Measurements from ENCODE around the gene CERKL. TPM values are rescaled to one million over a fixed set of nuclear protein-coding genes. Genes with fewer than 3 reads are reported as not detected.
"Not testable (repeated sequence)": the region's sequence is repeated elsewhere in the genome, so short reads cannot be mapped to it uniquely, and the experiment has no call there.

CERKL gene
- under 1 TPM in 1 of 5 donors, not detected in 4; 0.06 TPM for total RNA-seq
- total RNA-seq (2013), result not detected
- 0 to 0.52 (median 0.05) reads per million in 29 experiments for total RNA-seq

GRCh38 chr2:181656450-181657291, at the start of gene CERKL:
Gene CERKL (minus strand): TSS chr2:181657105. CDS start chr2:181657006, 99 bp downstream.
- H3K27ac Mint-ChIP-seq, result no peak within 1 kb of the TSS
- POLR2A ChIA-PET, result no interaction called here
- peaks cover 33 to 63% of the 10 kb centered on the region in 2 donors for H3K27me3 Mint-ChIP-seq

DNA sequence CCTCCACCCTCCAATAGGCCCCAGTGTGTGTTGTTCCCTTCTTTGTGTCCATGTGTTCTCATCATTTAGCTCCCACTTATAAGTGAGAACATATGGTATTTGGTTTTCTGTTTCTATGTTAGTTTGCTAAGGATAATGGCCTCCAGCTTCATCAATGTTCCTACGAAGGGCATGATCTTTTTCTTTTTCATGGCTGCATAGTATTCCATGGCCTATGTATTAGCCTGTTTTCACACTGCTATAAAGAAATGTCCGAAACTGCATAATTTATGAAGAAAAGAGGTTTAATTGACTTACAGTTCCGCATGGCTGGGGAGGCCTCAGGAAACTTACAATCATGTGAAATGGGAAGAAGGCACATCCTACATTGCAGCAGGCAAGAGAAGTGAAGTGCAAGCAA, 45.6 kb upstream of the CERKL start:
- DNase-seq; H3K4me1 Mint-ChIP-seq; ATAC-seq (replicated peaks in 1 of 4); H3K36me3 ChIP-seq (ENCODE audit: control insufficient read depth in 2 of 2, extremely low read depth in 1 of 2, insufficient read depth in 1 of 2, low read length in 1 of 2); H3K4me1 ChIP-seq (ENCODE audit: control insufficient read depth in 1 of 2, extremely low read depth in 1 of 2, insufficient read depth in 2 of 2, low read length in 2 of 2); H3K27me3 ChIP-seq (replicated peaks in 1 of 2; ENCODE audit: control insufficient read depth in 2 of 2, extremely low read depth in 1 of 2, insufficient read depth in 2 of 2, low read length in 1 of 2); H3K27ac ChIP-seq (ENCODE audit: low read length); H3K4me3 ChIP-seq (ENCODE audit: control insufficient read depth in 1 of 2, extremely low read depth in 1 of 2, low read length in 1 of 2); H3K9me3 Mint-ChIP-seq; H3K4me3 Mint-ChIP-seq; H3K9me3 ChIP-seq; H3K27ac Mint-ChIP-seq; POLR2A ChIA-PET; H3K36me3 Mint-ChIP-seq; CTCF ChIA-PET: not testable (repeated sequence)
- H3K27me3 Mint-ChIP-seq, result peaks cover 10 to 13% of the 10 kb centered on the region in 2 donors
- 84% methylated on average over 3 of the region's 3 CpGs for WGBS (ENCODE audit: insufficient coverage)

More at GRCh38 chr2:181656450-181657291, at the start of gene CERKL:
- DNase-seq (peak in 6 of 35 experiments; percentile 0 to 7 (median 4)), ATAC-seq (replicated peaks in 1 of 4) (peak; percentile 42 to 61 (median 54))
- Mint-ChIP-seq H3K4me1 (peaks cover 8 to 12% (median 9%) of the 10 kb centered on the region in 3 donors), H3K4me3 (peak within 1 kb of the TSS; percentile 66 to 85 (median 75)), H3K9me3 (no peaks in the 10 kb centered on the region), H3K36me3 (no peaks in the 10 kb centered on the region)
- H3K36me3 ChIP-seq (ENCODE audit: control insufficient read depth in 2 of 2, extremely low read depth in 1 of 2, insufficient read depth in 1 of 2, low read length in 1 of 2), result no peaks in the 10 kb centered on the region
- peaks cover 0 to 21% of the 10 kb centered on the region in 2 experiments for H3K27me3 ChIP-seq (replicated peaks in 1 of 2; ENCODE audit: control insufficient read depth in 2 of 2, extremely low read depth in 1 of 2, insufficient read depth in 2 of 2, low read length in 1 of 2)
- WGBS (ENCODE audit: insufficient coverage), result 9% methylated on average over 56 of the region's 70 CpGs
- no peaks in the 10 kb centered on the region for H3K9me3 ChIP-seq
- peaks cover 0 to 9% of the 10 kb centered on the region in 2 experiments for H3K4me1 ChIP-seq (ENCODE audit: control insufficient read depth in 1 of 2, extremely low read depth in 1 of 2, insufficient read depth in 2 of 2, low read length in 2 of 2)
- H3K27ac ChIP-seq (ENCODE audit: low read length), result no peak within 1 kb of the TSS
- CTCF ChIA-PET, result no interaction called here
- H3K4me3 ChIP-seq (ENCODE audit: control insufficient read depth in 1 of 2, extremely low read depth in 1 of 2, low read length in 1 of 2), result peak within 1 kb of the TSS; percentile 32 to 67

DNA sequence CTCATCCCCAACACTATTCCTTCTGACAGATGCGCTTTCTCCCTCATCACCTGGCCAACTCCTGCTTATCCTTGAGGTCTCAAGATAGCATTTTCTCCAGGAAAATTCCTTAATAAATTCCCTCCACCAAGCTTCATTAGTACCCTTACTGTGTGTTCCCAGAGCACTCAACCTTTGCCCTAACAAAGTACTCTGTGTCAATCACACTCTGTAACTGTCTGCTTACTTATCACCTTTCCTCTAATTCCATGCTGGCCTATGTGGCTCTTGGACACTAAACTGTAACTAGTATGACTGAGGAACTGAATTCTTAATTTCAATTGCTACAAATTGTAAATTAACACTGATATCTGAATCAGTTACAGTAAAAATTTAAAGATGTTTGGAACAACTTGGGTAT, 41.3 kb upstream of the CERKL start:
- Mint-ChIP-seq H3K4me3 (no peak overlapping the region), H3K9me3 (peaks cover 0 to 5% (median 0%) of the 10 kb centered on the region in 3 donors), H3K27ac (no peak overlapping the region), H3K36me3 (peaks cover 4% of the 10 kb centered on the region), H3K27me3 (peaks cover 18 to 22% of the 10 kb centered on the region in 2 donors), H3K4me1 (no peaks in the 10 kb centered on the region)
- ChIA-PET POLR2A (no interaction called here), CTCF (no interaction called here)
- Histone ChIP-seq H3K4me3 (ENCODE audit: control insufficient read depth in 1 of 2, extremely low read depth in 1 of 2, low read length in 1 of 2) (no peak overlapping the region), H3K27ac (ENCODE audit: low read length) (no peak overlapping the region), H3K4me1 (ENCODE audit: control insufficient read depth in 1 of 2, extremely low read depth in 1 of 2, insufficient read depth in 2 of 2, low read length in 2 of 2) (no peaks in the 10 kb centered on the region), H3K27me3 (replicated peaks in 1 of 2; ENCODE audit: control insufficient read depth in 2 of 2, extremely low read depth in 1 of 2, insufficient read depth in 2 of 2, low read length in 1 of 2) (peaks cover 0 to 3% of the 10 kb centered on the region in 2 experiments), H3K36me3 (ENCODE audit: control insufficient read depth in 2 of 2, extremely low read depth in 1 of 2, insufficient read depth in 1 of 2, low read length in 1 of 2) (no peaks in the 10 kb centered on the region), H3K9me3 (no peaks in the 10 kb centered on the region)
- WGBS (ENCODE audit: insufficient coverage), result 91% methylated on average over 1 of the region's 1 CpG
- no peak for ATAC-seq (replicated peaks in 1 of 4)
- DNase-seq, result no peak

DNA sequence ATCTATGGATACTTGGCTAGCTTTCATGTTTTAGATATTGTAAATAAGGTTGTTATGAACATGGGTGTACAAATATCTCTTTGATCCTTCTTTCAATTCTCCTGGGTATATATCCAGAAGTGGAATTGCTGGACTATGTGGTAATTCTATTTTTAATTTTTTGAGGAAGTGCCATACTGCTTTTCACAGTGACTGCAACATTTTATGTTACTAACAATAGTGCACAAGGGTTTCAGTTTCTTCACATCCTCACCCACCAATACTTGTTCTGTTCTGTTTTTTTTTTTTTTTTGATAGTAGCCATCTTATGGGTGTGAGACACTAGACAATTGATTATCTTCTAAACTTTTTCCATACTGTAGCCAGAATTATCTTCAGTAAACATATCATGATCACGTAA, 40.7 kb upstream of the CERKL start:
- CTCF ChIA-PET, result interaction anchor here in 1 of 2 donors (1.0 kb wide), 1 partner anchor 17 kb away, joined by 7 read pairs; no protein-coding TSS in a partner anchor

GRCh38 chr2:181697126-181697525, 40.2 kb upstream of the CERKL start:
- Mint-ChIP-seq H3K4me3 (no peak overlapping the region), H3K36me3 (no peaks in the 10 kb centered on the region), H3K27ac (no peak overlapping the region), H3K9me3 (no peaks in the 10 kb centered on the region), H3K27me3 (peaks cover 18 to 21% of the 10 kb centered on the region in 2 donors), H3K4me1 (no peaks in the 10 kb centered on the region)
- H3K4me3 ChIP-seq (ENCODE audit: control insufficient read depth in 1 of 2, extremely low read depth in 1 of 2, low read length in 1 of 2), result no peak overlapping the region
- ChIA-PET POLR2A (no interaction called here), CTCF (interaction anchor here in 1 of 2 donors (1.0 kb wide), 1 partner anchor 18 kb away, joined by 7 read pairs; no protein-coding TSS in a partner anchor)
- peaks cover 0 to 3% of the 10 kb centered on the region in 2 experiments for H3K27me3 ChIP-seq (replicated peaks in 1 of 2; ENCODE audit: control insufficient read depth in 2 of 2, extremely low read depth in 1 of 2, insufficient read depth in 2 of 2, low read length in 1 of 2)
- no peaks in the 10 kb centered on the region for H3K9me3 ChIP-seq
- ATAC-seq (replicated peaks in 1 of 4) (no peak), DNase-seq (no peak)
- no peak overlapping the region for H3K27ac ChIP-seq (ENCODE audit: low read length)
- no peaks in the 10 kb centered on the region for H3K36me3 ChIP-seq (ENCODE audit: control insufficient read depth in 2 of 2, extremely low read depth in 1 of 2, insufficient read depth in 1 of 2, low read length in 1 of 2)
- WGBS (ENCODE audit: insufficient coverage), result 77% methylated on average over 5 of the region's 6 CpGs
- no peaks in the 10 kb centered on the region for H3K4me1 ChIP-seq (ENCODE audit: control insufficient read depth in 1 of 2, extremely low read depth in 1 of 2, insufficient read depth in 2 of 2, low read length in 2 of 2)

More for the DNA sequence above, 40.7 kb upstream of the CERKL start:
- Histone ChIP-seq H3K4me3 (ENCODE audit: control insufficient read depth in 1 of 2, extremely low read depth in 1 of 2, low read length in 1 of 2) (no peak overlapping the region), H3K27ac (ENCODE audit: low read length) (no peak overlapping the region), H3K9me3 (no peaks in the 10 kb centered on the region), H3K4me1 (ENCODE audit: control insufficient read depth in 1 of 2, extremely low read depth in 1 of 2, insufficient read depth in 2 of 2, low read length in 2 of 2) (no peaks in the 10 kb centered on the region), H3K36me3 (ENCODE audit: control insufficient read depth in 2 of 2, extremely low read depth in 1 of 2, insufficient read depth in 1 of 2, low read length in 1 of 2) (no peaks in the 10 kb centered on the region), H3K27me3 (replicated peaks in 1 of 2; ENCODE audit: control insufficient read depth in 2 of 2, extremely low read depth in 1 of 2, insufficient read depth in 2 of 2, low read length in 1 of 2) (peaks cover 0 to 3% of the 10 kb centered on the region in 2 experiments)
- Mint-ChIP-seq H3K36me3 (peaks cover 3% of the 10 kb centered on the region), H3K27me3 (peaks cover 18 to 22% of the 10 kb centered on the region in 2 donors), H3K4me1 (no peaks in the 10 kb centered on the region), H3K4me3 (no peak overlapping the region), H3K27ac (no peak overlapping the region), H3K9me3 (peaks cover 0 to 3% (median 0%) of the 10 kb centered on the region in 3 donors)
- POLR2A ChIA-PET, result no interaction called here
- 90% methylated on average over 1 of the region's 1 CpG for WGBS (ENCODE audit: insufficient coverage)
- DNase-seq (no peak), ATAC-seq (replicated peaks in 1 of 4) (no peak)

DNA sequence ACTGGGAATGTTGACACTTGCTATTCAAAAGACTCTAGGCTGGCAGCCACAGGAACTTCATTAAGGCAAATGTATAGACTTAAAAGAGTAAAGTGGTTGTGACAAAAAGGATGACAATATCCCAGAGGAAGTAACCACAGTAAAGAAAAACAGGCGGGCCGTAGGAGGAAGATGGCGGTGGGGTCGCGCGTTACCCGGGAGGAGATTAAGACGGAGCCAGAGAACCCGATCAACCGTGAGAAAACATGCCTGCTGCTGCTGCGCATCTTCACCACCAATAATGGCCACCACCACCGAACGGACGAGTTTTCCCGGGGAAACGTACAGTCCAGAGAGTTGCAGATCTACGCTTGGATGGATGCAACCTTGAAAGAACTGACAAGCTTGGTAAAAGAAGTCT, 37.4 kb upstream of the CERKL start:
- H3K36me3 Mint-ChIP-seq, result no peaks in the 10 kb centered on the region
- 96% methylated on average over 14 of the region's 17 CpGs for WGBS (ENCODE audit: insufficient coverage)
- POLR2A ChIA-PET, result no interaction called here
- Histone ChIP-seq H3K4me3 (ENCODE audit: control insufficient read depth in 1 of 2, extremely low read depth in 1 of 2, low read length in 1 of 2) (no peak overlapping the region), H3K36me3 (ENCODE audit: control insufficient read depth in 2 of 2, extremely low read depth in 1 of 2, insufficient read depth in 1 of 2, low read length in 1 of 2) (no peaks in the 10 kb centered on the region), H3K9me3 (no peaks in the 10 kb centered on the region), H3K27ac (ENCODE audit: low read length) (no peak overlapping the region), H3K27me3 (replicated peaks in 1 of 2; ENCODE audit: control insufficient read depth in 2 of 2, extremely low read depth in 1 of 2, insufficient read depth in 2 of 2, low read length in 1 of 2) (peaks cover 0 to 3% of the 10 kb centered on the region in 2 experiments), H3K4me1 (ENCODE audit: control insufficient read depth in 1 of 2, extremely low read depth in 1 of 2, insufficient read depth in 2 of 2, low read length in 2 of 2) (no peaks in the 10 kb centered on the region)
- CTCF ChIA-PET, result no interaction called here
- no peak for ATAC-seq (replicated peaks in 1 of 4)
- H3K4me1 Mint-ChIP-seq, result no peaks in the 10 kb centered on the region
- H3K9me3 Mint-ChIP-seq, result no peaks in the 10 kb centered on the region
- DNase-seq, result no peak
- peaks cover 25 to 29% of the 10 kb centered on the region in 2 donors for H3K27me3 Mint-ChIP-seq
- H3K4me3 Mint-ChIP-seq, result no peak overlapping the region
- H3K27ac Mint-ChIP-seq, result peak overlapping the region in 1 of 2 donors; percentile 9

All from T-cell (primary cell).